Measurements from ENCODE around the gene CELSR1. TPM values are rescaled to one million over a fixed set of nuclear protein-coding genes. Genes with fewer than 3 reads are reported as not detected.

CELSR1 gene
- total RNA-seq, 1 experiment from 2014 or later, result 19.6 TPM

GRCh38 chr22:46466255-46466676 is 71.2 kb downstream of the CELSR1 start:
- Histone ChIP-seq H3K4me3 (replicated peaks in 1 of 2; ENCODE audit: low read depth in 1 of 2, low read length in 2 of 2) (no peak overlapping the region), H3K27ac (ENCODE audit: low read depth, low read length) (no peak overlapping the region), H3K9me2 (ENCODE audit: insufficient read depth) (no peaks in the 10 kb centered on the region), H2AFZ (ENCODE audit: low read depth, low read length, poor library complexity, severe bottlenecking) (no peak overlapping the region), H3K27me3 (ENCODE audit: insufficient read depth, low read length) (no peaks in the 10 kb centered on the region), H3K9me3 (ENCODE audit: control insufficient read depth in 1 of 2, insufficient read depth in 1 of 2, low read depth in 1 of 2, low read length in 2 of 2) (no peaks in the 10 kb centered on the region), H3K9ac (ENCODE audit: low read length) (no peak overlapping the region), H4K20me1 (ENCODE audit: insufficient read depth) (no peaks in the 10 kb centered on the region), H3K4me2 (ENCODE audit: low read length) (no peak overlapping the region), H3K36me3 (ENCODE audit: control insufficient read depth in 1 of 2, insufficient read depth in 2 of 2, low read length in 2 of 2) (0 out of 4 replicates have a peak, but pooled peaks cover 0 to 5% of the 10 kb centered on the region in 2 experiments), H3K79me2 (ENCODE audit: insufficient read depth, low read length) (no peaks in the 10 kb centered on the region), H3K4me1 (ENCODE audit: control insufficient read depth in 1 of 2, insufficient read depth in 2 of 2, low read length in 2 of 2) (peaks cover 25 to 49% of the 10 kb centered on the region in 2 experiments)
- no TSS peak for BruUV-seq (replicated peaks)
- DNase-seq (ENCODE audit: low read depth, low spot score), result no peak
- intact Hi-C loops (cut with micrococcal nuclease), result no loop called here
- POLR2A ChIA-PET, result no interaction called here
- ATAC-seq, result no peak
- CTCF ChIA-PET, result no interaction called here
- TF ChIP-seq CEBPB (IDR thresholded peaks at IDR 0.05; ENCODE audit: low read depth) (no peak), ZFX (IDR thresholded peaks at IDR 0.05) (no peak), JUND (IDR thresholded peaks at IDR 0.05) (no peak), MAX (IDR thresholded peaks at IDR 0.05) (no peak), ELF1 (IDR thresholded peaks at IDR 0.05; ENCODE audit: borderline replicate concordance, low read depth) (no peak), SRF (IDR thresholded peaks at IDR 0.05; ENCODE audit: low read depth) (no peak), POLR2A (IDR thresholded peaks at IDR 0.05; ENCODE audit: borderline replicate concordance, extremely low read depth, insufficient read depth, insufficient read length) (no peak), FOSL1 (IDR thresholded peaks at IDR 0.05; ENCODE audit: low read depth) (no peak), EGR1 (IDR thresholded peaks at IDR 0.05; ENCODE audit: low read depth) (no peak), EZH2 (IDR thresholded peaks at IDR 0.05) (no peak), CTCF (IDR thresholded peaks at IDR 0.05 in 2 of 3, conservative IDR thresholded peaks at IDR 0.05 in 1 of 3; ENCODE audit: borderline replicate concordance in 1 of 3, insufficient read depth in 1 of 3, low read depth in 2 of 3, low read length in 2 of 3) (no peak), POLR2AphosphoS5 (IDR thresholded peaks at IDR 0.05; ENCODE audit: low read depth, low read length) (no peak), ZBTB33 (IDR thresholded peaks at IDR 0.05; ENCODE audit: extremely low read depth, insufficient replicate concordance, low read length) (no peak), ATF3 (IDR thresholded peaks at IDR 0.05) (no peak), SIN3A (IDR thresholded peaks at IDR 0.05; ENCODE audit: low read depth) (no peak)
- RAD21 ChIA-PET (ENCODE audit: low non-redundant PET in 1 of 2, low total read pairs in 2 of 2, uncharacterized antibody in 2 of 2, unreplicated experiment in 2 of 2), result no interaction called here
